ENCODE measurements around the gene CHRNA3.

- TF ChIP-seq CTCF (tag by site-specific recombination; IDR thresholded peaks at IDR 0.05), result peak; percentile 55
- TF ChIP-seq KLF16 (tag by site-specific recombination; IDR thresholded peaks at IDR 0.05), result no peak
- no peak for TF ChIP-seq ZNF777 (tag by site-specific recombination; IDR thresholded peaks at IDR 0.05; ENCODE audit: borderline replicate concordance)
- TF ChIP-seq ZBTB7A (tag by site-specific recombination; IDR thresholded peaks at IDR 0.05; ENCODE audit: low read depth), result no peak
- TF ChIP-seq ZNF223 (tag by site-specific recombination; IDR thresholded peaks at IDR 0.05), result no peak
- no peak for TF ChIP-seq ZNF624 (tag by site-specific recombination; IDR thresholded peaks at IDR 0.05)
- no peak for TF ChIP-seq REST (tag by site-specific recombination; IDR thresholded peaks at IDR 0.05)
- TF ChIP-seq ZNF621 (tag by site-specific recombination; IDR thresholded peaks at IDR 0.05), result no peak
- TF ChIP-seq ZNF146 (tag by site-specific recombination; IDR thresholded peaks at IDR 0.05), result no peak
These were observed 18.0 kb upstream of the CHRNA3 start for GRCh38 chr15:78638658-78639314.
